NCI-H2029 (cell line): ENCODE results near the gene LRRC8C.

ENCODE experiments used
- DNase-seq: peaks from one replicate; lab custom pipeline; 2025; lab: John Stamatoyannopoulos, UW

Gene LRRC8C

DNA sequence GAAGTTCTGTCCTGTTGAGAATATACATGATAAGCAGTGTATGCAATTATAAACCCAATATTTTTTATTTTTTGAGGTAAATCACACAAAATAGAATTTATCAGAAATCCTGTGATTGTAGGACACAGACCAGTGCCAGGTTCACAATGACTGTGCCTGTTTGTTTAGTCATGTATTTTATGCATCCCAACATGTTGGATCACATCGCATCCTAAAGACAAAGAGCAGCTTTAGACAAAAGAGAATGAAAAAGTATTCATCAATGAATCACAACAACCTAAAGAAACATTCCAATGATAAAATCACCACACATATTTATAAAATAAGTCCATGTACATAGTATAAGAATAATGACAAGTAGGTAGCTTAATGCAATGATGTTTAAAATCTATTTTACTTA is 134.7 kb downstream of the LRRC8C start:
- no peak for DNase-seq
